GM18507 (cell line): ENCODE results near the gene CDK14.

ENCODE experiments used
- DNase-seq: peaks from one replicate; pipeline ENCODE4 v3.0.0; 2011; ENCODE audit warnings: low read depth; ENCODE audit not compliant: insufficient read length; ENCODE audit errors: extremely low spot score
- FAIRE-seq: peaks from 2 replicates; lab custom pipeline; 2011; peaks lifted over from hg19 to GRCh38; lab: Jason Lieb, UNC

The CDK14 gene

GRCh38 chr7:90816511-90817142, 220.5 kb downstream of the CDK14 start:
- FAIRE-seq, result peak; percentile 92
- peak; percentile 15 for DNase-seq

- FAIRE-seq (no peak), DNase-seq (no peak)
Measured at GRCh38 chr7:90817151-90817550, 221.0 kb downstream of the CDK14 start.

- FAIRE-seq (no peak), DNase-seq (no peak)
Measured at GRCh38 chr7:90817846-90818245, 221.7 kb downstream of the CDK14 start.

GRCh38 chr7:90818341-90818740, 222.2 kb downstream of the CDK14 start:
- DNase-seq (no peak), FAIRE-seq (peak; percentile 48)

- FAIRE-seq, result no peak
Measured at GRCh38 chr7:90821961-90822620, 226.0 kb downstream of the CDK14 start.

GRCh38 chr7:90824386-90825307, 228.5 kb downstream of the CDK14 start:
- FAIRE-seq, result no peak
- no peak for DNase-seq

More at GRCh38 chr7:90821961-90822620, 226.0 kb downstream of the CDK14 start:
- no peak for DNase-seq

GRCh38 chr7:90825779-90826178, 229.7 kb downstream of the CDK14 start:
- DNase-seq (no peak), FAIRE-seq (no peak)

- FAIRE-seq (no peak), DNase-seq (no peak)
Measured at GRCh38 chr7:90828601-90829000, 232.5 kb downstream of the CDK14 start.

GRCh38 chr7:90830308-90830707, 234.2 kb downstream of the CDK14 start:
- FAIRE-seq (no peak), DNase-seq (no peak)

GRCh38 chr7:90832726-90833125, 236.6 kb downstream of the CDK14 start:
- no peak for DNase-seq
- FAIRE-seq, result no peak

GRCh38 chr7:90833443-90833842, 237.3 kb downstream of the CDK14 start:
- no peak for FAIRE-seq

GRCh38 chr7:90834771-90835170, 238.7 kb downstream of the CDK14 start:
- no peak for FAIRE-seq
- no peak for DNase-seq

More at GRCh38 chr7:90833443-90833842, 237.3 kb downstream of the CDK14 start:
- DNase-seq, result no peak

GRCh38 chr7:90835861-90836260, 239.7 kb downstream of the CDK14 start:
- no peak for DNase-seq
- FAIRE-seq, result no peak

- FAIRE-seq (no peak), DNase-seq (no peak)
Measured at GRCh38 chr7:90836937-90837336, 240.8 kb downstream of the CDK14 start.

GRCh38 chr7:90838799-90839198, 242.7 kb downstream of the CDK14 start:
- FAIRE-seq (no peak), DNase-seq (no peak)

GRCh38 chr7:90839316-90839715, 243.2 kb downstream of the CDK14 start:
- no peak for FAIRE-seq
- no peak for DNase-seq

GRCh38 chr7:90839727-90840291, 243.7 kb downstream of the CDK14 start:
- no peak for DNase-seq
- no peak for FAIRE-seq

- DNase-seq (no peak), FAIRE-seq (no peak)
Measured at GRCh38 chr7:90841759-90842429, 245.8 kb downstream of the CDK14 start.

GRCh38 chr7:90842430-90842788, 246.3 kb downstream of the CDK14 start:
- DNase-seq, result no peak
- FAIRE-seq, result no peak

- FAIRE-seq (no peak), DNase-seq (no peak)
Measured at GRCh38 chr7:90843472-90843871, 247.4 kb downstream of the CDK14 start.
